Measurements from ENCODE around the gene CCN5. TPM values are rescaled to one million over a fixed set of nuclear protein-coding genes. Genes with fewer than 3 reads are reported as not detected.
"Not testable (repeated sequence)": the region's sequence is repeated elsewhere in the genome, so short reads cannot be mapped to it uniquely, and the experiment has no call there.

CCN5 gene
- total RNA-seq, 1 donor from 2014 or later = not detected

GRCh38 chr20:44694159-44694558 is 21.0 kb upstream of the CCN5 start:
- intact Hi-C loops (cut with micrococcal nuclease) = no loop called here

GRCh38 chr20:44695295-44695673 is 19.9 kb upstream of the CCN5 start:
- intact Hi-C loops (cut with micrococcal nuclease) = no loop called here

- intact Hi-C loops (cut with micrococcal nuclease) = no loop called here
These were observed 19.4 kb upstream of the CCN5 start for GRCh38 chr20:44695674-44696300.

- intact Hi-C loops (cut with micrococcal nuclease) = no loop called here
These were observed 18.9 kb upstream of the CCN5 start for GRCh38 chr20:44696315-44696714.

- intact Hi-C loops (cut with micrococcal nuclease) = not testable (repeated sequence)
These were observed 18.1 kb upstream of the CCN5 start for GRCh38 chr20:44697041-44697440.

- intact Hi-C loops (cut with micrococcal nuclease) = no loop called here
These were observed 16.8 kb upstream of the CCN5 start for GRCh38 chr20:44698351-44698750.

GRCh38 chr20:44700306-44700705 is 14.9 kb upstream of the CCN5 start:
- intact Hi-C loops (cut with micrococcal nuclease) = no loop called here

GRCh38 chr20:44701118-44701857 is 13.9 kb upstream of the CCN5 start:
- intact Hi-C loops (cut with micrococcal nuclease) = no loop called here

GRCh38 chr20:44701858-44702256 is 13.3 kb upstream of the CCN5 start:
- intact Hi-C loops (cut with micrococcal nuclease) = no loop called here

GRCh38 chr20:44702776-44703175 is 12.4 kb upstream of the CCN5 start:
- intact Hi-C loops (cut with micrococcal nuclease) = no loop called here

- intact Hi-C loops (cut with micrococcal nuclease) = no loop called here
These were observed 11.8 kb upstream of the CCN5 start for GRCh38 chr20:44703183-44703925.

- intact Hi-C loops (cut with micrococcal nuclease) = no loop called here
These were observed 11.1 kb upstream of the CCN5 start for GRCh38 chr20:44703956-44704488.

- intact Hi-C loops (cut with micrococcal nuclease) = no loop called here
These were observed 10.6 kb upstream of the CCN5 start for GRCh38 chr20:44704551-44704971.

GRCh38 chr20:44705364-44706094 is 9.6 kb upstream of the CCN5 start:
- intact Hi-C loops (cut with micrococcal nuclease) = no loop called here

GRCh38 chr20:44706301-44707017 is 8.7 kb upstream of the CCN5 start:
- intact Hi-C loops (cut with micrococcal nuclease) = no loop called here

- intact Hi-C loops (cut with micrococcal nuclease) = no loop called here
These were observed 8.1 kb upstream of the CCN5 start for GRCh38 chr20:44707018-44707579.

GRCh38 chr20:44709380-44709779 is 5.8 kb upstream of the CCN5 start:
- intact Hi-C loops (cut with micrococcal nuclease) = no loop called here

GRCh38 chr20:44709797-44710196 is 5.4 kb upstream of the CCN5 start:
- intact Hi-C loops (cut with micrococcal nuclease) = no loop called here

GRCh38 chr20:44711237-44711636 is 3.9 kb upstream of the CCN5 start:
- intact Hi-C loops (cut with micrococcal nuclease) = no loop called here

- intact Hi-C loops (cut with micrococcal nuclease) = no loop called here
These were observed 968 bp upstream of the CCN5 start for GRCh38 chr20:44714102-44714700.
